ENCODE data around the gene PCDHGA1. TPM values are rescaled to one million over a fixed set of nuclear protein-coding genes. Genes with fewer than 3 reads are reported as not detected.

PCDHGA1 gene
- total RNA-seq, 1 experiment from 2014 or later: 3.6 TPM

- Histone ChIP-seq H3K4me3 (no peak overlapping the region), H3K36me3 (peaks cover 25% of the 10 kb centered on the region), H3K4me1 (no peaks in the 10 kb centered on the region), H3K27me3 (no peaks in the 10 kb centered on the region), H3K9me3 (replicated peaks) (no peaks in the 10 kb centered on the region), H3K27ac (no peak overlapping the region)
- DNase-seq: no peak
Measured at GRCh38 chr5:141533897-141534296, 203.6 kb downstream of the PCDHGA1 start.

DNA sequence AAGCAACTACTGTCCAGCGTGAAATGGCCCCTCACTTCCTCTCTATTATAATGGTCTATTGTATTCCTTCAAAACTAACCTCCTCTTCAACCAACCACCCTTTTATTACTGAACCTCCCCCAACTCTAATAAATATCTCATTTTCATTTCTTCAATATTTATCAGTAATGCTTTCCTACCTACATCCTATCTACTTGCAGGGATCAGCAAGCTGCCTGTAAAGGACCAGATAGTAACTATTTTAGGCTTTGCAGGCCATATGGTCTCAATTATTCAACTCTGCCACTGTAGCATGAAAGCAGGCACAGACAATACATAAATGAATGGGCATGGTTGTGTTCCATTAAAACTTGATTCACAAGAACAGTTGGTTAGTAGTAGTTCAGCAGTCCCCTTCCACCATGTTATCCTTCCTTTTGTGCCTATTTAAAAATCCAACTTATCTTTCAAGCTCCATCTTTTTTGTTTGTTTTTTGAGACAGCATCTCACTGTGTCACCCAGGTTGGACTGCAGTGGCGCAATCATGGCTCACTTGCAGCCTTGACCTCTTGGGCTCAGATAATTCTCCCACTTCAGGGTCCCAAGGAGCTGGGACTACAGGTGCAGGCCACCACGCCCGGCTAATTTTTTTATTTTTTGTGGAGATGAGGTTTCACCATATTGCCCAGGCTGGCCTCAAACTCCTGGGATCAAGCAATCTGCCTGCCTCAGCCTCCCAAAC is 204.3 kb downstream of the PCDHGA1 start:
- no peaks in the 10 kb centered on the region for H3K9me3 ChIP-seq (replicated peaks)
- DNase-seq: no peak
- H3K4me3 ChIP-seq: no peak overlapping the region
- H3K27ac ChIP-seq: no peak overlapping the region
- H3K27me3 ChIP-seq: no peaks in the 10 kb centered on the region
- peaks cover 22% of the 10 kb centered on the region for H3K36me3 ChIP-seq
- no peaks in the 10 kb centered on the region for H3K4me1 ChIP-seq

- H3K4me3 ChIP-seq: no peak overlapping the region
- no peaks in the 10 kb centered on the region for H3K27me3 ChIP-seq
- H3K4me1 ChIP-seq: no peaks in the 10 kb centered on the region
- H3K9me3 ChIP-seq (replicated peaks): peaks cover 12% of the 10 kb centered on the region; the same call in 1 of the 2 replicates
- DNase-seq: no peak
- no peak overlapping the region for H3K27ac ChIP-seq
- H3K36me3 ChIP-seq: peaks cover 66% of the 10 kb centered on the region
Measured at GRCh38 chr5:141543053-141543452, 212.7 kb downstream of the PCDHGA1 start.

DNA sequence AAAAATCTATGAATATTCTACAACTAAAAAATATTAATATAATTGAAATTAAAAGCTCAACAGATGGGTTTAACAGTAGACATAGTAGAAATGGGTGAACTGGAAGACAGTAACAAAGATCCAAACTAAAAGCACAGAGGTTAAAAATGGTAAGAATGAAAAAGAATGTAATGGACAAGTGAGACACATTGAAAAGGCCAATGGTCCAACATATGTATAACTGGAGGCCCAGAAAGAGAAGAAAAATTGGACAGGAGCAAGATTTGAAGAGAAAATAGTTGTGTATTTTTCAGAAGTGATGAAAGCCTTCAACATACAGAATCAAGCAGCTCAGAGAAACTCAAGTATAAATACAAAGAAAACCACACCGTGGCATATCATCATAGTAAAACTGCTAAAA is 217.2 kb downstream of the PCDHGA1 start:
- peaks cover 72% of the 10 kb centered on the region for H3K36me3 ChIP-seq
- DNase-seq: peak in 1 of 2 experiments; percentile 22
- no peaks in the 10 kb centered on the region for H3K27me3 ChIP-seq

GRCh38 chr5:141547921-141548320 is 217.6 kb downstream of the PCDHGA1 start:
- Histone ChIP-seq H3K4me1 (no peaks in the 10 kb centered on the region), H3K36me3 (peaks cover 67% of the 10 kb centered on the region), H3K27me3 (no peaks in the 10 kb centered on the region), H3K27ac (no peak overlapping the region), H3K4me3 (no peak overlapping the region), H3K9me3 (replicated peaks) (peaks cover 11% of the 10 kb centered on the region)
- DNase-seq: no peak

More for the DNA sequence above, 217.2 kb downstream of the PCDHGA1 start:
- Histone ChIP-seq H3K4me3 (no peak overlapping the region), H3K4me1 (no peaks in the 10 kb centered on the region), H3K27ac (no peak overlapping the region), H3K9me3 (replicated peaks) (peaks cover 14% of the 10 kb centered on the region)

- H3K27ac ChIP-seq: peak overlapping the region; percentile 49
- peaks cover 22% of the 10 kb centered on the region for H3K36me3 ChIP-seq
- H3K9me3 ChIP-seq (replicated peaks): no peaks in the 10 kb centered on the region
- peak overlapping the region; percentile 20 for H3K4me3 ChIP-seq
- peaks cover 15% of the 10 kb centered on the region for H3K4me1 ChIP-seq
- peak; percentile 81 to 92 for DNase-seq
- no peaks in the 10 kb centered on the region for H3K27me3 ChIP-seq
Measured at GRCh38 chr5:141557681-141558136, 227.4 kb downstream of the PCDHGA1 start.

DNA sequence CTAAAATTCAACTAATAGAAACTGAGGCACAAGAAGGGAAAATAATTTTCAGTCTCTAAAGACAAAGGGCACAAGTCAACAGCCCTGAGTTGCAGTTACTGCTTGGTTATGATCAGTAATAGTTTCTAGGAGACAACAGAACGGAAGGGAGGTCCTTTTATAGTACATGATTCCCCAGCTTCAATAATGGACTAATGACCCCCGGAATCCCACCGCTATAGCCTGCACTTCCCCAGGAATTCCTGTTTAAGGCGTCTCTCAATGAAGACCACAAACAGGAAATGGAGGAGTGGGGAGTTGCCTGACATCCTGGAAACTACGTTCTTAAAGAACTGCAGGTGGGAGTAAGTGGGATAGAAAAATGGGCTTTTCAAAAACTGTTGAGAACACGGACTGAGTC is 227.8 kb downstream of the PCDHGA1 start:
- no peak for DNase-seq
- Histone ChIP-seq H3K36me3 (peaks cover 22% of the 10 kb centered on the region), H3K4me3 (no peak overlapping the region), H3K27ac (peak overlapping the region; percentile 0; the same call in 1 of the 2 replicates), H3K4me1 (peaks cover 15% of the 10 kb centered on the region), H3K27me3 (no peaks in the 10 kb centered on the region), H3K9me3 (replicated peaks) (no peaks in the 10 kb centered on the region)

DNA sequence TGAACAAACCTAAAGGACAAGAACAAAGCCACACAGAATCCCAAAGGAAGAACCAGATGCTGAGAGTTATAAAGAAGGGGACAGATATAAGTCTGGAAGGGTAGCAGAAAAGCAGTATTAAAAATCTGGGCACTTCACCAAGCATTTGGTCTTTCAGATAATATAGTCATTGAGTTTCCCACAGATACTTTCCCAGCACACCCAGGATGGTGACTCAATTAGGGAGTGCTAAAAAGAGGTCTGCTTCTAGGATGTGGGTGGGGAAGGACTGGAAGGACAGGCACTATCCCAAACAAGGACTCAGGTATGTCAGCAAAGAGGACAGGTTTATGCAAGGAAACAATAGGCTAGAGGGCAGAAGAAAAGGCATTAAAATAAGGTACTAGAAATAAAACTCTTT is 229.1 kb downstream of the PCDHGA1 start:
- DNase-seq: peak in 1 of 2 experiments; percentile 9

DNA sequence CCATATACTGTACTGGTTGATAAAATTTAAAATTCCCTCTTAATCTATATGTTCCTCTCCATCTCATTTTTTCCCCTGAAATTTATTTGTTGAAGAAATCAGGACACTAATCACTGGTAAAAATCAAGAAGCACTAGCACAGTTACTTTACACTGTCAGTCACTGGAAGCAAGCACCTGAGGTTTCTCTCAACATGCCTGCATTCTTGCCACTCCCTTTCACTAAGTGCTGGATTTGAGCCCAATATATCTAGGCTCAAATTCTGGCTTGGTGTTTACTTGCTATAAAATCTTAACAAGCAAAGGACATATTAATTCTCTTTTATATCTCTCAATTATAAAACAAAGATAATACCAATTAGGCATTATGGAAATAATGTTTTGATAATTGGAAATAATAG is 229.8 kb downstream of the PCDHGA1 start:
- no peaks in the 10 kb centered on the region for H3K9me3 ChIP-seq (replicated peaks)

More for the DNA sequence above, 229.1 kb downstream of the PCDHGA1 start:
- H3K9me3 ChIP-seq (replicated peaks): no peaks in the 10 kb centered on the region
- H3K36me3 ChIP-seq: peaks cover 28% of the 10 kb centered on the region
- no peaks in the 10 kb centered on the region for H3K27me3 ChIP-seq
- peaks cover 15% of the 10 kb centered on the region for H3K4me1 ChIP-seq
- no peak overlapping the region for H3K4me3 ChIP-seq
- peak overlapping the region; percentile 98 for H3K27ac ChIP-seq

DNA sequence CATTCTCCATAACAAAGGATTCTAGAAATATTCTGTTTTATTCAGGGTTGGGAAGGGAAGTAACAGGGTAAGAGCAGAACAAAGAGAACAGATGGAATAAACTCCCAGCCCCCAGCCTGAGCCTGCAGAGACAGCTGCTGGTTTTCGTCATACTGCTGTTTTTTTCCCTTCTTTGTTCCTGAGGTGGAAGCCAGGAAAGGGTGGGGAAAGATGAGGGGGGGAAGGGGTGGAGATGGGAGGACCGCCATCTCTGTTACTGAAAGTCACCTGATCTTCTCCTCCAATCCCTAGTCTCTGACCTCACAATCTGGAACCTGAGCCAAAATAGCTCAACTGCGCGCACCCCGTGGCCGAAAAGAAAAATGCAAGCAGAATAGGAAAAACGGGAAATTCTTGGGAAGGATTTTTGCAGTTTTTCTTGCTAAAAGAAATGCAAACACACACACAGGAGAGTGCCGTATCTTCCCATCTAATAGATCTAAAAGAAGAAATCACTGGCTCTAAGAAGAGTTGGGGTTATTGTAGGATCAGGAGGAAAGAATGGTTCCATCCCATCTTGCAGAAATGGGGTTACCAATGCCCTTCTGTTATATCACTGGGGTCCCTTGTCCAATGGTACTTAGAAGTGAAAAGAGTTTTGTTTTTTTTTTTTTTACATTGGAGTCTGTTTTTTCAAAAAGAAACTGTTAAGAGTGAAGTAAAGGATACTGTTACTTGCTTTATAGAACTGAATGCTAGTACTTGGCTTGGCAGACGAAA is 230.6 kb downstream of the PCDHGA1 start:
- Histone ChIP-seq H3K4me3 (no peak overlapping the region), H3K27me3 (no peaks in the 10 kb centered on the region), H3K36me3 (peaks cover 30% of the 10 kb centered on the region), H3K9me3 (replicated peaks) (no peaks in the 10 kb centered on the region), H3K27ac (peak overlapping the region; percentile 98), H3K4me1 (peaks cover 15% of the 10 kb centered on the region)
- DNase-seq: peak; percentile 95 to 98

More for the DNA sequence above, 229.8 kb downstream of the PCDHGA1 start:
- Histone ChIP-seq H3K36me3 (peaks cover 29% of the 10 kb centered on the region), H3K27me3 (no peaks in the 10 kb centered on the region), H3K4me1 (peaks cover 15% of the 10 kb centered on the region), H3K27ac (peak overlapping the region; percentile 98), H3K4me3 (no peak overlapping the region)
- peak; percentile 25 to 70 for DNase-seq

Other genes starting within 250 kb of the PCDHGA1 start
- 24.4 and 24.6 TPM in 2 replicates for gene PCDHB2, start 235.9 kb upstream of the PCDHGA1 start, total RNA-seq (2014; rRNA removed; shearing (Covaris generic))
- 1.3 and 1.6 TPM in 2 replicates for gene PCDHB3, start 230.0 kb upstream of the PCDHGA1 start, total RNA-seq (2014; rRNA removed; shearing (Covaris generic))
- 0.25 and 0.42 TPM in 2 replicates for gene PCDHB4, start 208.7 kb upstream of the PCDHGA1 start, total RNA-seq (2014; rRNA removed; shearing (Covaris generic))
- gene PCDHB5, start 195.3 kb upstream of the PCDHGA1 start, total RNA-seq (2014; rRNA removed; shearing (Covaris generic)): 20.4 and 23.8 TPM in 2 replicates
- gene PCDHB6, start 180.5 kb upstream of the PCDHGA1 start, total RNA-seq (2014; rRNA removed; shearing (Covaris generic)): 0.15 and 0.26 TPM in 2 replicates
- 1.1 and 1.3 TPM in 2 replicates for gene PCDHB7, start 157.9 kb upstream of the PCDHGA1 start, total RNA-seq (2014; rRNA removed; shearing (Covaris generic))
- 17.8 and 18.6 TPM in 2 replicates for gene PCDHB8, start 152.7 kb upstream of the PCDHGA1 start, total RNA-seq (2014; rRNA removed; shearing (Covaris generic))
- gene PCDHB16, start 148.1 kb upstream of the PCDHGA1 start, total RNA-seq (2014; rRNA removed; shearing (Covaris generic)): 5.6 and 6.8 TPM in 2 replicates
- 4.9 and 5.1 TPM in 2 replicates for gene PCDHB9, start 143.4 kb upstream of the PCDHGA1 start, total RNA-seq (2014; rRNA removed; shearing (Covaris generic))
- gene PCDHB10, start 138.2 kb upstream of the PCDHGA1 start, total RNA-seq (2014; rRNA removed; shearing (Covaris generic)): 9.7 and 9.8 TPM in 2 replicates
- 8.9 and 9.8 TPM in 2 replicates for gene PCDHB11, start 130.9 kb upstream of the PCDHGA1 start, total RNA-seq (2014; rRNA removed; shearing (Covaris generic))
- 4.5 and 4.7 TPM in 2 replicates for gene PCDHB12, start 121.8 kb upstream of the PCDHGA1 start, total RNA-seq (2014; rRNA removed; shearing (Covaris generic))
- 3.0 and 3.2 TPM in 2 replicates for gene PCDHB13, start 116.6 kb upstream of the PCDHGA1 start, total RNA-seq (2014; rRNA removed; shearing (Covaris generic))
- gene PCDHB14, start 107.2 kb upstream of the PCDHGA1 start, total RNA-seq (2014; rRNA removed; shearing (Covaris generic)): 10.9 and 11.2 TPM in 2 replicates
- gene PCDHB15, start 85.1 kb upstream of the PCDHGA1 start, total RNA-seq (2014; rRNA removed; shearing (Covaris generic)): 0.86 and 0.91 TPM in 2 replicates
- 0.08 TPM in 1 of 2 replicates, not detected in the other for gene SLC25A2, start 26.5 kb upstream of the PCDHGA1 start, total RNA-seq (2014; rRNA removed; shearing (Covaris generic))
- gene TAF7, start 9.7 kb upstream of the PCDHGA1 start, total RNA-seq (2014; rRNA removed; shearing (Covaris generic)): 115 and 130 TPM in 2 replicates
- 0.71 and 1.0 TPM in 2 replicates for gene PCDHGA2, start 8.2 kb downstream of the PCDHGA1 start, total RNA-seq (2014; rRNA removed; shearing (Covaris generic))
- gene PCDHGA3, start 13.3 kb downstream of the PCDHGA1 start, total RNA-seq (2014; rRNA removed; shearing (Covaris generic)): 0.56 and 0.67 TPM in 2 replicates
- gene PCDHGB1, start 19.6 kb downstream of the PCDHGA1 start, total RNA-seq (2014; rRNA removed; shearing (Covaris generic)): 21.1 and 23.4 TPM in 2 replicates
- gene PCDHGA4, start 24.5 kb downstream of the PCDHGA1 start, total RNA-seq (2014; rRNA removed; shearing (Covaris generic)): 12.9 and 14.7 TPM in 2 replicates
- 8.9 and 9.8 TPM in 2 replicates for gene PCDHGB2, start 29.5 kb downstream of the PCDHGA1 start, total RNA-seq (2014; rRNA removed; shearing (Covaris generic))
- 4.7 and 6.9 TPM in 2 replicates for gene PCDHGA5, start 33.6 kb downstream of the PCDHGA1 start, total RNA-seq (2014; rRNA removed; shearing (Covaris generic))
- 5.2 and 7.4 TPM in 2 replicates for gene PCDHGB3, start 39.7 kb downstream of the PCDHGA1 start, total RNA-seq (2014; rRNA removed; shearing (Covaris generic))
- gene PCDHGA6, start 43.4 kb downstream of the PCDHGA1 start, total RNA-seq (2014; rRNA removed; shearing (Covaris generic)): 4.9 and 5.8 TPM in 2 replicates
- gene PCDHGA7, start 52.2 kb downstream of the PCDHGA1 start, total RNA-seq (2014; rRNA removed; shearing (Covaris generic)): 3.6 and 4.7 TPM in 2 replicates
- gene PCDHGB4, start 57.2 kb downstream of the PCDHGA1 start, total RNA-seq (2014; rRNA removed; shearing (Covaris generic)): 1.7 and 3.1 TPM in 2 replicates
- 3.3 and 3.4 TPM in 2 replicates for gene PCDHGA8, start 62.1 kb downstream of the PCDHGA1 start, total RNA-seq (2014; rRNA removed; shearing (Covaris generic))
- gene PCDHGB5, start 67.4 kb downstream of the PCDHGA1 start, total RNA-seq (2014; rRNA removed; shearing (Covaris generic)): 1.6 and 2.2 TPM in 2 replicates
- gene PCDHGA9, start 72.3 kb downstream of the PCDHGA1 start, total RNA-seq (2014; rRNA removed; shearing (Covaris generic)): 1.8 and 2.3 TPM in 2 replicates
- gene PCDHGB6, start 77.5 kb downstream of the PCDHGA1 start, total RNA-seq (2014; rRNA removed; shearing (Covaris generic)): 1.4 and 2.6 TPM in 2 replicates
- 1.3 and 1.6 TPM in 2 replicates for gene PCDHGA10, start 82.5 kb downstream of the PCDHGA1 start, total RNA-seq (2014; rRNA removed; shearing (Covaris generic))
- gene PCDHGB7, start 87.2 kb downstream of the PCDHGA1 start, total RNA-seq (2014; rRNA removed; shearing (Covaris generic)): 0.91 and 1.8 TPM in 2 replicates
- 1.3 and 1.4 TPM in 2 replicates for gene PCDHGA11, start 90.5 kb downstream of the PCDHGA1 start, total RNA-seq (2014; rRNA removed; shearing (Covaris generic))
- gene PCDHGA12, start 100.0 kb downstream of the PCDHGA1 start, total RNA-seq (2014; rRNA removed; shearing (Covaris generic)): 1.2 and 1.4 TPM in 2 replicates
- gene PCDHGC3, start 145.5 kb downstream of the PCDHGA1 start, total RNA-seq (2014; rRNA removed; shearing (Covaris generic)): 105 and 109 TPM in 2 replicates
- gene PCDHGC4, start 154.5 kb downstream of the PCDHGA1 start, total RNA-seq (2014; rRNA removed; shearing (Covaris generic)): 3.4 and 3.6 TPM in 2 replicates
- gene PCDHGC5, start 158.6 kb downstream of the PCDHGA1 start, total RNA-seq (2014; rRNA removed; shearing (Covaris generic)): 1.3 and 2.8 TPM in 2 replicates